ENCODE measurements around the gene SALL3. TPM values are rescaled to one million over a fixed set of nuclear protein-coding genes. Genes with fewer than 3 reads are reported as not detected.

The SALL3 gene
- total RNA-seq, 1 experiment from 2014 or later = not detected

DNA sequence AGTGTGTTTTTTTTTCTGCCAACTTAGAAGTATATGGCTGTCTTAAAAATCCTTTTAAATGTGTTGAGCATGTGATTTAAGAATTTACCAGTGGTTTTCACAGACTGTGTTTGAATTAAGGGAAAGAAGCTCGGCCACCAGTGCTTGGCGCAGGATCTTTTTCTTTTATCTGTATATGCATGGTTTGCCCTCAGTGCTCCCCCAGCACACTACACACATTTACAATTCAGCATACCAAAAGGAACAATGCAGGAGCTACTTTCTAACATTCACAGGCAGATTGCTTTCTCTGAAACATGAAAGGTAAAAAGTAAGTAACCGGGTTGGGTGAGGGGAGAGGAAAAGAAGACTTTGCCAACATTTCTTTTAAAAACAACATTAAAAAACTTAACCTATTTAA is 3.9 kb downstream of the SALL3 start:
- CTCF ChIA-PET = no interaction called here
- TF ChIP-seq, protein P1, sequence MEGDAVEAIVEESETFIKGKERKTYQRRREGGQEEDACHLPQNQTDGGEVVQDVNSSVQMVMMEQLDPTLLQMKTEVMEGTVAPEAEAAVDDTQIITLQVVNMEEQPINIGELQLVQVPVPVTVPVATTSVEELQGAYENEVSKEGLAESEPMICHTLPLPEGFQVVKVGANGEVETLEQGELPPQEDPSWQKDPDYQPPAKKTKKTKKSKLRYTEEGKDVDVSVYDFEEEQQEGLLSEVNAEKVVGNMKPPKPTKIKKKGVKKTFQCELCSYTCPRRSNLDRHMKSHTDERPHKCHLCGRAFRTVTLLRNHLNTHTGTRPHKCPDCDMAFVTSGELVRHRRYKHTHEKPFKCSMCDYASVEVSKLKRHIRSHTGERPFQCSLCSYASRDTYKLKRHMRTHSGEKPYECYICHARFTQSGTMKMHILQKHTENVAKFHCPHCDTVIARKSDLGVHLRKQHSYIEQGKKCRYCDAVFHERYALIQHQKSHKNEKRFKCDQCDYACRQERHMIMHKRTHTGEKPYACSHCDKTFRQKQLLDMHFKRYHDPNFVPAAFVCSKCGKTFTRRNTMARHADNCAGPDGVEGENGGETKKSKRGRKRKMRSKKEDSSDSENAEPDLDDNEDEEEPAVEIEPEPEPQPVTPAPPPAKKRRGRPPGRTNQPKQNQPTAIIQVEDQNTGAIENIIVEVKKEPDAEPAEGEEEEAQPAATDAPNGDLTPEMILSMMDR (IDR thresholded peaks at IDR 0.05; ENCODE audit: unreplicated experiment) = no peak
- H3K27me3 Mint-ChIP-seq (ENCODE audit: unreplicated experiment) = no peaks in the 10 kb centered on the region

DNA sequence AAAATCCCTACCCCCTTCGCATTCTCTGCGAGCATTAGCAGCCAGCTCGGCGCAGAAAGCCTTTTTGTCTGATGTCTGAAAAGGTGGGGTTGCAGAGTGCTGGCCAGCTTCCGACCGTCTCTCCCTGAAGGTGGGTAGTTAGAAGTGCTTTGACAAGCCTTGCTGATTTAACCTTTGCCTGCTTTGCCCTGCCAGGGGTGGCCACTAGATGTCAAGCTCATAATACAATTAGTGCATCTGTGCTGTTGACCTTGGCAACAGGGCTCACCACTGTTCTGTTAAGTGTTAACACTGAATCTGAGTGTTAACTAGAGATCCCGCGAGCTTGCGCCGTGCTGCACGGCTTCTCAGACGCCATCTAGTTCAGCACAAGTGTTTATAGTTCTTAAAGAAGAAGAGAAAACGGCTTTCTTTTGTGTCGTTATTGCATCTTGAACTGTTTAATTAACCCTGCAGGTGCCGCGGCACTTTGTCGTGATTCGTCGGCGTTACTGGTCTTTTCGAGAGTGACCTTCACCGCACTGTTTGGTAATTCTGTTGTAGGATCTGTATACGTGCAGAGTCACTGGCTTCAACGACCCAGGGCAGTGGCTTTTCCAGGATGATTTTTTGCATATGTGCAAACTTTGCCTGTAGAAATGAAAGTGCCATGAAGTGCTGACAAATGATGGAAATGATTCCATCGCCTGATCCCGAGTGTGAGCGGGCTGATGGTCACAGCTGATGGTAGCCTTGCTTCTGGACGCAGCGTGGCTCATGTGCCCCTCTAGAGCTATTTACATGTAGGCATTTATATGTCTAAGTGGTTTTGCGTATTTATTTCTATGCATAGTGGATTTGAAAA is 5.5 kb downstream of the SALL3 start:
- Mint-ChIP-seq H3K36me3 (ENCODE audit: insufficient read depth, unreplicated experiment) (no peaks in the 10 kb centered on the region), H3K9me3 (ENCODE audit: low read depth, unreplicated experiment) (peaks cover 2% of the 10 kb centered on the region), H3K4me1 (ENCODE audit: low read depth, unreplicated experiment) (no peaks in the 10 kb centered on the region), H3K27ac (ENCODE audit: unreplicated experiment) (no peak overlapping the region), H3K27me3 (ENCODE audit: unreplicated experiment) (no peaks in the 10 kb centered on the region), H3K4me3 (ENCODE audit: low read depth, unreplicated experiment) (no peak overlapping the region)
- BruUV-seq (replicated peaks) = no TSS peak
- CTCF ChIA-PET = no interaction called here
- intact Hi-C loops (cut with micrococcal nuclease; ENCODE audit: unreplicated experiment) = loop anchor here (5.0 kb wide), 1 partner anchor 262 kb away; no protein-coding TSS in a partner anchor
- no peak for DNase-seq
- TF ChIP-seq, protein P1 (IDR thresholded peaks at IDR 0.05; ENCODE audit: unreplicated experiment) = no peak

More for the DNA sequence above, 3.9 kb downstream of the SALL3 start:
- H3K4me3 Mint-ChIP-seq (ENCODE audit: low read depth, unreplicated experiment) = no peak overlapping the region
- no TSS peak for BruUV-seq (replicated peaks)
- H3K27ac Mint-ChIP-seq (ENCODE audit: unreplicated experiment) = no peak overlapping the region
- no peak for DNase-seq
- intact Hi-C loops (cut with micrococcal nuclease; ENCODE audit: unreplicated experiment) = no loop called here
- no peaks in the 10 kb centered on the region for H3K36me3 Mint-ChIP-seq (ENCODE audit: insufficient read depth, unreplicated experiment)
- peaks cover 2% of the 10 kb centered on the region for H3K9me3 Mint-ChIP-seq (ENCODE audit: low read depth, unreplicated experiment)
- H3K4me1 Mint-ChIP-seq (ENCODE audit: low read depth, unreplicated experiment) = no peaks in the 10 kb centered on the region

DNA sequence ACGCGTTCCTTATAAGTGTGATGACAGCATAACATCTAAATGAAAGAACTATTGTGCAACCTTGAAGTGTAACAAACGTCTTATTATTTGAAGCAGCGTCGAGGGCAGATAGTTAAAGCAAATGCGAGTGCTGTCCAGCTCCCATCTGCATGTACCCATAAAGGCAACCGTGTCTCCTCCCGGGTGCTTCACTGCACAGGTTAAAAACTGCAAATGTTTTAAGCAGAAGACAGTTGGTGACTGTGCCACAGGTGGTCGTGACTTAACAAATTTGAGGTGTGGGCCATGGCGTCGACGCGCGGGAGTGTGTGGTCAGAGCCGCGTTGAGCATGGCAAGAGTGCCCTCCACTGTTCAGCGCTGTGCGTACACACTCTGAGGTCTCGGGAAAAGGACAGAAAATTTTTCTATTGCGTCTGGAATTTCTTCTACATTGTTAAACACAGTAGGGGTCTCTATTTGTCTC is 6.4 kb downstream of the SALL3 start:
- peak; percentile 14 for DNase-seq
- no peak overlapping the region for H3K4me3 Mint-ChIP-seq (ENCODE audit: low read depth, unreplicated experiment)
- no peaks in the 10 kb centered on the region for H3K27me3 Mint-ChIP-seq (ENCODE audit: unreplicated experiment)
- CTCF ChIA-PET = no interaction called here
- no peaks in the 10 kb centered on the region for H3K4me1 Mint-ChIP-seq (ENCODE audit: low read depth, unreplicated experiment)
- intact Hi-C loops (cut with micrococcal nuclease; ENCODE audit: unreplicated experiment) = loop anchor here (5.0 kb wide), 1 partner anchor 261 kb away; no protein-coding TSS in a partner anchor
- H3K36me3 Mint-ChIP-seq (ENCODE audit: insufficient read depth, unreplicated experiment) = no peaks in the 10 kb centered on the region
- peaks cover 2% of the 10 kb centered on the region for H3K9me3 Mint-ChIP-seq (ENCODE audit: low read depth, unreplicated experiment)
- no TSS peak for BruUV-seq (replicated peaks)
- TF ChIP-seq, protein P1 (IDR thresholded peaks at IDR 0.05; ENCODE audit: unreplicated experiment) = no peak
- no peak overlapping the region for H3K27ac Mint-ChIP-seq (ENCODE audit: unreplicated experiment)

DNA sequence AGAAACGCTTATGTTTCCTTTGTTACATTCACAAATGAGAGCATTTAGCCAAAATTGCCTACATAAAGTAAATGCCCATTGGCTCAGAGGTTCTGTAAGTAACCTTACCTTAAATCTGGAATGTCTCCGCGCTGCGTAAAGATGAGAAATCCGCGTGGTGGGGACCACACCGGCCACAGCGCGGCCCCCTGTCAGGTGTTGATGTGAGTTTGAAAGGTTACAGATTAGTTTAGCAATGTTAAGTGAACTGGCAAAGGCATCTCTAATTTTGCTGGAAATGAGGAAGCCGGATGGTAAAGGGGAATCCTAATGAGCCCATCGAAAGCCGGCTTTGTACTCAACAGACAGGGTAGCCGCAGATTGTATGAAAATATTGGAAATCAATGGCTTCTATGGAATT is 11.8 kb downstream of the SALL3 start:
- no TSS peak for BruUV-seq (replicated peaks)
- Mint-ChIP-seq H3K27me3 (ENCODE audit: unreplicated experiment) (no peaks in the 10 kb centered on the region), H3K4me1 (ENCODE audit: low read depth, unreplicated experiment) (no peaks in the 10 kb centered on the region), H3K27ac (ENCODE audit: unreplicated experiment) (no peak overlapping the region), H3K9me3 (ENCODE audit: low read depth, unreplicated experiment) (no peaks in the 10 kb centered on the region), H3K4me3 (ENCODE audit: low read depth, unreplicated experiment) (no peak overlapping the region), H3K36me3 (ENCODE audit: insufficient read depth, unreplicated experiment) (no peaks in the 10 kb centered on the region)
- intact Hi-C loops (cut with micrococcal nuclease; ENCODE audit: unreplicated experiment) = no loop called here
- DNase-seq = no peak
- CTCF ChIA-PET = no interaction called here
- TF ChIP-seq, protein P1 (IDR thresholded peaks at IDR 0.05; ENCODE audit: unreplicated experiment) = no peak

All from Calu3 (cell line).